Aorta (tissue), 5 donors: Measurements from ENCODE around the gene ZNF366. TPM values are rescaled to one million over a fixed set of nuclear protein-coding genes. Genes with fewer than 3 reads are reported as not detected.

Source experiments
- ATAC-seq: fragments of 200-7000 bp; cut with Tn5 transposase; one replicate; pipeline ENCODE4 v1.9.1; 2022; ENCODE audit warnings: moderate library complexity; ENCODE audit not compliant: low FRiP score
- DNase-seq, 2 donors: peaks; one replicate each; pipeline ENCODE4 v3.0.0-alpha.2; 2020
- H3K27ac ChIP-seq, 2 donors: one replicate each; pipeline ENCODE4 v1.5.1; 2013; ENCODE audit warnings: low read length in 2 of 2, mild to moderate bottlenecking in 2 of 2, moderate library complexity in 2 of 2, control low read depth in 1 of 2, inconsistent platforms in 1 of 2, low read depth in 1 of 2
- H3K27me3 ChIP-seq, 2 donors: one replicate each; pipeline ENCODE4 v1.6.1; 2013; ENCODE audit warnings: control low read depth in 1 of 2, low read length in 1 of 2, mild to moderate bottlenecking in 1 of 2, moderate library complexity in 1 of 2; ENCODE audit not compliant: insufficient read depth in 2 of 2, control insufficient read depth in 1 of 2
- H3K36me3 ChIP-seq, 2 donors: one replicate each; pipeline ENCODE4 v1.6.1; 2013; ENCODE audit warnings: control low read depth in 1 of 2, low read length in 1 of 2, mild to moderate bottlenecking in 1 of 2; ENCODE audit not compliant: insufficient read depth in 2 of 2, control insufficient read depth in 1 of 2
- H3K4me1 ChIP-seq, 2 donors: one replicate each; pipeline ENCODE4 v1.6.1; 2013; ENCODE audit warnings: low read length in 2 of 2, control low read depth in 1 of 2, mild to moderate bottlenecking in 1 of 2, moderate library complexity in 1 of 2; ENCODE audit not compliant: insufficient read depth in 2 of 2, control insufficient read depth in 1 of 2
- H3K4me3 ChIP-seq, 2 donors: one replicate each; pipeline ENCODE4 v1.5.1; 2013; ENCODE audit warnings: low read length in 2 of 2, control low read depth in 1 of 2, mild to moderate bottlenecking in 1 of 2
- H3K9me3 ChIP-seq: one replicate; pipeline ENCODE4 v1.6.1; 2013; ENCODE audit warnings: mild to moderate bottlenecking, low read length; ENCODE audit not compliant: control insufficient read depth
- WGBS, 2 donors: extraction: QIAGEN DNeasy Blood & Tissue Kit; methylation state at CpG; one replicate each; pipeline ENCODE4 v1.1.7; 2013; 5-methylcytosine and 5-hydroxymethylcytosine counted together
- intact Hi-C, 2 donors: fragments of 100-400 bp; cut with DNase I; formaldehyde crosslinking; loops; one replicate each; pipeline versions ENCODE4 v1.14.2 to v1.15.0; 2022
- polyA plus RNA-seq, 2 donors: library from polyadenylated mRNA; stranded (reverse); fragments of 200-250 nt; gene quantifications; one replicate each; pipeline ENCODE4 v1.2.3, GENCODE V29; 2013
- total RNA-seq, 2 donors: library from RNA; stranded (reverse); fragmentation: NEBNext Ultra II Directional; extraction: Animal tissue kit (Norgen Biotek cat#: 25700); gene quantifications; one replicate each; pipeline ENCODE4 v1.2.1, GENCODE V29; 2021
- donor health status: healthy with polysubstance abuse.
- donor health status: Bipolar disorder and iron deficiency.
- donor health status: DM: no; HTN: no; CAD: no.
- donor health status: DM: no; HTN: no; CAD: no.
- donor health status: DM: yes; HTN: yes; CAD: no.

ZNF366 gene
- total and polyA plus RNA-seq, 4 donors = 5.8 to 10.3 TPM; not detected in 2

GRCh38 chr5:72397836-72398235, 109.4 kb downstream of the ZNF366 start:
- intact Hi-C loops = no loop called here
- Histone ChIP-seq H3K9me3 (peaks cover 1% of the 10 kb centered on the region), H3K4me1 (peaks cover 0 to 6% of the 10 kb centered on the region in 2 donors), H3K27ac (no peak overlapping the region), H3K4me3 (no peak overlapping the region), H3K27me3 (no peaks in the 10 kb centered on the region), H3K36me3 (no peaks in the 10 kb centered on the region)
- ATAC-seq (no peak), DNase-seq (no peak)
- 62 to 71% methylated on average over 6 of the region's 6 CpGs for WGBS, 2 donors

GRCh38 chr5:72394688-72395087, 112.5 kb downstream of the ZNF366 start:
- WGBS, 2 donors = 46 to 49% methylated on average over 2 of the region's 2 CpGs
- Histone ChIP-seq H3K9me3 (no peaks in the 10 kb centered on the region), H3K27ac (no peak overlapping the region), H3K4me3 (no peak overlapping the region), H3K27me3 (no peaks in the 10 kb centered on the region), H3K36me3 (no peaks in the 10 kb centered on the region), H3K4me1 (peaks cover 4 to 9% of the 10 kb centered on the region in 2 donors)
- DNase-seq (no peak), ATAC-seq (no peak)
- intact Hi-C loops = no loop called here

- Histone ChIP-seq H3K36me3 (no peaks in the 10 kb centered on the region), H3K4me1 (peaks cover 4 to 9% of the 10 kb centered on the region in 2 donors), H3K9me3 (no peaks in the 10 kb centered on the region), H3K27ac (no peak overlapping the region), H3K27me3 (no peaks in the 10 kb centered on the region), H3K4me3 (no peak overlapping the region)
- no peak for ATAC-seq
- intact Hi-C loops = no loop called here
- DNase-seq = no peak
Observed at GRCh38 chr5:72393052-72393451, 114.2 kb downstream of the ZNF366 start.

Other genes starting within 250 kb of the ZNF366 start
- gene MRPS27, start 187.2 kb downstream of the ZNF366 start, total RNA-seq = 10 to 100 TPM; 37.0 to 42.1 TPM
- gene MRPS27, start 187.2 kb downstream of the ZNF366 start, polyA plus RNA-seq = 10 to 100 TPM; 22.5 to 32.4 TPM
- 1 to 10 TPM; 4.2 to 9.3 TPM for gene PTCD2, start 187.0 kb downstream of the ZNF366 start, total RNA-seq
- gene PTCD2, start 187.0 kb downstream of the ZNF366 start, polyA plus RNA-seq = 1 to 10 TPM; 2.6 to 4.3 TPM